Trophoblast cell (in vitro differentiated cells and primary cell): ENCODE results near the gene NAGPA.

Experiments
- DNase-seq, 2 donors: peaks; one replicate each; pipeline ENCODE4 v3.0.0-alpha.2; 2016
- H2AFZ ChIP-seq: 2 replicates; pipeline ENCODE4 v1.6.1; 2013; ENCODE audit warnings: low read length, moderate library complexity, mild to moderate bottlenecking; ENCODE audit not compliant: insufficient read depth, poor library complexity
- H2AK5ac ChIP-seq: 2 replicates; pipeline ENCODE4 v1.6.1; 2013; ENCODE audit warnings: mild to moderate bottlenecking, low read length
- H2BK120ac ChIP-seq: 2 replicates; pipeline ENCODE4 v1.6.1; 2013; ENCODE audit warnings: low read length, mild to moderate bottlenecking, moderate library complexity; ENCODE audit not compliant: insufficient read depth, poor library complexity
- H2BK12ac ChIP-seq: 2 replicates; pipeline ENCODE4 v1.6.1; 2013; ENCODE audit warnings: mild to moderate bottlenecking, low read length, moderate library complexity
- H2BK5ac ChIP-seq: 2 replicates; pipeline ENCODE4 v1.6.1; 2013; ENCODE audit warnings: low read length, low read depth, moderate library complexity, mild to moderate bottlenecking; ENCODE audit not compliant: poor library complexity
- H3K14ac ChIP-seq: 2 replicates; pipeline ENCODE4 v1.6.1; 2013; ENCODE audit warnings: mild to moderate bottlenecking, low read length
- H3K18ac ChIP-seq: 2 replicates; pipeline ENCODE4 v1.6.1; 2013; ENCODE audit warnings: mild to moderate bottlenecking, low read length
- H3K23ac ChIP-seq: 2 replicates; pipeline ENCODE4 v1.6.1; 2013; ENCODE audit warnings: low read length
- H3K27ac ChIP-seq: 2 replicates; pipeline ENCODE4 v1.5.1; 2013; ENCODE audit warnings: low read depth, mild to moderate bottlenecking, inconsistent platforms, low read length, moderate library complexity
- H3K27me3 ChIP-seq: 2 replicates; pipeline ENCODE4 v1.6.1; 2013; ENCODE audit warnings: inconsistent platforms, mild to moderate bottlenecking, low read length, moderate library complexity; ENCODE audit not compliant: insufficient read depth
- H3K36me3 ChIP-seq, 2 experiments: 1 replicate in 1 of 2; 2 replicates in 1 of 2; pipeline ENCODE4 v1.6.1; 2013; ENCODE audit warnings: low read length in 2 of 2, mild to moderate bottlenecking in 2 of 2, moderate library complexity in 1 of 2; ENCODE audit not compliant: insufficient read depth in 2 of 2, control insufficient read depth in 1 of 2
- H3K4ac ChIP-seq: 2 replicates; pipeline ENCODE4 v1.6.1; 2013; ENCODE audit warnings: low read depth, mild to moderate bottlenecking, low read length, moderate library complexity
- H3K4me1 ChIP-seq, 2 experiments: 1 replicate in 1 of 2; 2 replicates in 1 of 2; pipeline ENCODE4 v1.6.1; 2013; ENCODE audit warnings: low read length in 2 of 2, mild to moderate bottlenecking in 2 of 2, moderate library complexity in 1 of 2; ENCODE audit not compliant: insufficient read depth in 2 of 2, control insufficient read depth in 1 of 2
- H3K4me2 ChIP-seq: 2 replicates; pipeline ENCODE4 v1.6.1; 2013; ENCODE audit warnings: inconsistent platforms, mild to moderate bottlenecking, low read length, moderate library complexity
- H3K4me3 ChIP-seq: 2 replicates; pipeline ENCODE4 v1.5.1; 2013; ENCODE audit warnings: mild to moderate bottlenecking, low read depth, low read length, inconsistent platforms
- H3K79me1 ChIP-seq: one replicate; pipeline ENCODE4 v1.6.1; 2013; ENCODE audit warnings: low read length
- H3K79me2 ChIP-seq: 2 replicates; pipeline ENCODE4 v1.6.1; 2013; ENCODE audit warnings: low read length, mild to moderate bottlenecking; ENCODE audit not compliant: control insufficient read depth, insufficient read depth, poor library complexity
- H3K9ac ChIP-seq: 2 replicates; pipeline ENCODE4 v1.6.1; 2013; ENCODE audit warnings: mild to moderate bottlenecking, low read length
- H3K9me3 ChIP-seq: 2 replicates; pipeline ENCODE4 v1.6.1; 2013; ENCODE audit warnings: low read depth, mild to moderate bottlenecking, control low read depth, inconsistent platforms, low read length; ENCODE audit not compliant: insufficient read depth
- H4K12ac ChIP-seq: 2 replicates; pipeline ENCODE4 v1.6.1; 2013; ENCODE audit warnings: low read depth, mild to moderate bottlenecking, low read length, moderate library complexity
- H4K8ac ChIP-seq: 2 replicates; pipeline ENCODE4 v1.6.1; 2013; ENCODE audit warnings: low read depth, mild to moderate bottlenecking, low read length, moderate library complexity
- H4K91ac ChIP-seq: one replicate; pipeline ENCODE4 v1.6.1; 2013; ENCODE audit warnings: low read depth, mild to moderate bottlenecking, low read length, moderate library complexity
- WGBS: extraction: QIAGEN DNeasy Blood & Tissue Kit; methylation state at CpG from one replicate; pipeline ENCODE4 v1.1.7; 2013; ENCODE audit warnings: missing lambda C conversion rate; ENCODE audit not compliant: insufficient read length, insufficient coverage; ENCODE audit errors: extremely low coverage; 5-methylcytosine and 5-hydroxymethylcytosine counted together

NAGPA gene

GRCh38 chr16:4984174-4984990, 49.4 kb downstream of the NAGPA start:
- Histone ChIP-seq H4K91ac (no peak overlapping the region), H2AFZ (no peak overlapping the region), H3K9me3 (peaks cover 6% of the 10 kb centered on the region), H3K79me1 (no peaks in the 10 kb centered on the region), H2BK5ac (no peak overlapping the region), H3K4me3 (no peak overlapping the region), H2AK5ac (no peak overlapping the region), H3K4me2 (no peak overlapping the region), H2BK12ac (no peak overlapping the region), H2BK120ac (no peak overlapping the region), H3K4ac (no peak overlapping the region), H3K27me3 (peaks cover 12% of the 10 kb centered on the region), H3K36me3 (no peaks in the 10 kb centered on the region), H3K14ac (no peak overlapping the region), H3K79me2 (no peaks in the 10 kb centered on the region), H4K12ac (no peak overlapping the region), H3K27ac (no peak overlapping the region), H3K9ac (no peak overlapping the region), H4K8ac (no peak overlapping the region), H3K4me1 (no peaks in the 10 kb centered on the region), H3K23ac (no peak overlapping the region), H3K18ac (no peak overlapping the region)
- WGBS: no CpG with 5 or more reads among the region's 5 CpGs
- DNase-seq: no peak

GRCh38 chr16:4982056-4982867, 51.5 kb downstream of the NAGPA start:
- Histone ChIP-seq H3K4me2 (no peak overlapping the region), H3K4ac (no peak overlapping the region), H2AK5ac (no peak overlapping the region), H3K18ac (no peak overlapping the region), H2BK120ac (no peak overlapping the region), H3K27ac (no peak overlapping the region), H4K12ac (no peak overlapping the region), H3K14ac (no peak overlapping the region), H3K4me1 (no peaks in the 10 kb centered on the region), H3K9ac (no peak overlapping the region), H3K4me3 (no peak overlapping the region), H4K91ac (no peak overlapping the region), H4K8ac (no peak overlapping the region), H2AFZ (no peak overlapping the region), H2BK5ac (no peak overlapping the region), H3K79me1 (no peaks in the 10 kb centered on the region), H3K23ac (no peak overlapping the region), H3K36me3 (no peaks in the 10 kb centered on the region), H3K79me2 (no peaks in the 10 kb centered on the region), H3K9me3 (peaks cover 2% of the 10 kb centered on the region), H3K27me3 (peaks cover 2% of the 10 kb centered on the region), H2BK12ac (no peak overlapping the region)
- no peak for DNase-seq
- WGBS: no CpG with 5 or more reads among the region's 20 CpGs

DNA sequence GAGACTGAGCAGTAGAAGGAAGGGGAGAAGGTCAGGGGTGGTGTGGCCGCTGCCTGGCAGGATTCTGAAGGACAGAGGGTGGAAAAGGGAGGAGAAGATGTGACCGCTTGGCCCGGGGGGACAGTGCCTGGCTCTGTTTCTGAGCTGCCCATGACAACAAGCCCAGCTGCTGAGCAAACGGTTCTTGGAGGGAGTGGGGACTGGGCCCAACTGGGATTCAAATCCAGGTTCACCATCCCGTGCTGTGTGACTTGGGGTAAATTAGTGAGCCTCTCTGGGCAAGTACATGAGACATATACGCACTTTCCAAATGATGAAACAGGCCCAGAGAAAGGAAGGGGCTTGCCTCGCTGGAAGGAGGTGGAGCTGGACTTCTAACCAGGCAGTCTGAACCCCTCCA, 52.3 kb downstream of the NAGPA start:
- no peak overlapping the region for H4K91ac ChIP-seq
- DNase-seq: no peak
- H3K9ac ChIP-seq: no peak overlapping the region
- H3K79me2 ChIP-seq: no peaks in the 10 kb centered on the region
- no peak overlapping the region for H4K12ac ChIP-seq
- no peak overlapping the region for H2BK12ac ChIP-seq
- peaks cover 2% of the 10 kb centered on the region for H3K9me3 ChIP-seq
- no peak overlapping the region for H2AK5ac ChIP-seq
- no peak overlapping the region for H3K14ac ChIP-seq
- no peak overlapping the region for H3K23ac ChIP-seq
- H3K4me1 ChIP-seq: no peaks in the 10 kb centered on the region
- H2AFZ ChIP-seq: no peak overlapping the region
- no peak overlapping the region for H3K4ac ChIP-seq
- no peaks in the 10 kb centered on the region for H3K36me3 ChIP-seq
- no peak overlapping the region for H3K27ac ChIP-seq
- H2BK120ac ChIP-seq: no peak overlapping the region
- no peak overlapping the region for H3K4me2 ChIP-seq
- H3K18ac ChIP-seq: no peak overlapping the region
- H3K4me3 ChIP-seq: no peak overlapping the region
- no CpG with 5 or more reads among the region's 7 CpGs for WGBS
- no peaks in the 10 kb centered on the region for H3K27me3 ChIP-seq
- no peaks in the 10 kb centered on the region for H3K79me1 ChIP-seq
- H2BK5ac ChIP-seq: no peak overlapping the region
- H4K8ac ChIP-seq: no peak overlapping the region

DNA sequence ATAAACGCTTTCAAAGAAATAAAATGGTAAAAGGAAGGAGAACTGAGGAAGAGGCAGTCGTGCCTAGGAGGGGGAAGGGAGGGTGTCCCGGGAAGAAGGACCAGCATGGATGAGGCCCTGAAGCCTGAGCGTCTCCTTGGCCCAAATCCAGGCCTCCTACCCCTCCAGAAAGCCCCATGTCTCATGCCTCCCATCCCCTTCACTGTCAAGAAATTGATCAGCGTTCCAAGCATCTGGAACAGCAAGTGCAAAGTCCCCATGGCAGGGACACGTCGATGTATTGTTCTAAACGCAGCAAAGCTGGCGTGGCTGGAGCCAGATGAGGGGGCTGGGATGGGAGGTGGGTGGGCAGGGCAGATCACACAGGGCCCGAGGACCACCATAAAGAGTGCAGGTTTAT, 53.0 kb downstream of the NAGPA start:
- Histone ChIP-seq H3K4me2 (no peak overlapping the region), H3K23ac (no peak overlapping the region), H3K79me2 (no peaks in the 10 kb centered on the region), H3K79me1 (no peaks in the 10 kb centered on the region), H2BK120ac (no peak overlapping the region), H4K91ac (no peak overlapping the region), H2BK12ac (no peak overlapping the region), H2AFZ (no peak overlapping the region), H3K27ac (no peak overlapping the region), H3K4ac (no peak overlapping the region), H3K9me3 (peaks cover 2% of the 10 kb centered on the region), H4K12ac (no peak overlapping the region), H3K9ac (no peak overlapping the region), H4K8ac (no peak overlapping the region), H3K4me1 (no peaks in the 10 kb centered on the region), H2BK5ac (no peak overlapping the region), H2AK5ac (no peak overlapping the region), H3K36me3 (no peaks in the 10 kb centered on the region), H3K14ac (no peak overlapping the region), H3K18ac (no peak overlapping the region), H3K27me3 (no peaks in the 10 kb centered on the region), H3K4me3 (no peak overlapping the region)
- no peak for DNase-seq
- no CpG with 5 or more reads among the region's 10 CpGs for WGBS
